HL-60/S4 treated with phorbol 12-myristate 13-acetate at 8.2 ng/mL for 4 days and 3 days (cell line): ENCODE results near the gene TANGO6.
"Not testable (repeated sequence)": the region's sequence is repeated elsewhere in the genome, so short reads cannot be mapped to it uniquely, and the experiment has no call there.

Experiments
- in situ Hi-C: fragments of 300-500 bp; cut with MboI; formaldehyde crosslinking; loops from 2 replicates; pipeline ENCODE4 v1.15.0; 2022; ENCODE audit warnings: low sequenced_read_pairs

The TANGO6 gene

DNA sequence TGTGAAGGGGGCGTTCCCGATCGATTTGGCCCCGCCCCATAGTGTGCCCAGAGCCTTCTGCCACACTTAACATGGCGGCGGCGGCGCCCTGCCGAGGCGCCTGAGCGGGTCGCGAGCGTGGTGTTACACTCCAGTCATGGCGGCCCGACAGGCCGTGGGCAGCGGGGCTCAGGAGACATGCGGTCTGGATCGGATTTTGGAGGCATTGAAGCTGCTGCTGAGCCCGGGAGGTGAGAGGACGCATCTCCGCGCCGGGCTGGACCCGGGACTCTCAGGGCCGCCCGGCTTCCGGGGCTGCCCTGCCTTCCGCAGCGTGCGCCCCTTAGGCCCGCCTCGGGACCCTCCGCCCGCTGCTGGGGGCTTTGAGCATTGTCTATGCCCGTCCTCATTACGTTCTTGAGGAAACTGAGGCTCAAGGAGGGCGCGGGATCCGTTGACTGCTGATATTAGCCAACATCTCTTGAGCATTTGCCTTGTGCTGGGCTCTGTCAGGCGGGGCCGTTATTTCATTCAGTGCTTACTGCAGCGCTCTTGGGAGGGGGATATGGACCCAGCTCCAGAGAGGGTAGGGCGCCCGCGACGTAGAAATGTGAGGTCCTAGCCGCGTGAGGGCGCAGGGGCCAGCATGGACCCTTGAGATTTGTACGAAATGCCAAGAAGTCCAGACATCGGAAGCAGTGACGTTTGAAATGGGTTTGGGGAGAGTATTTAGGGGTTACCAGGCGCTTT, at the start of gene TANGO6:
Gene TANGO6 (plus strand): TSS at position 50 of the 729 bp plus-strand sequence. CDS start 87 bp downstream, at position 137.
- in situ Hi-C loops: no loop called here

GRCh38 chr16:68798398-68798797, 44.9 kb upstream of the TANGO6 start:
- in situ Hi-C loops: no loop called here

GRCh38 chr16:68800257-68800875, 43.0 kb upstream of the TANGO6 start:
- in situ Hi-C loops: loop anchor here (10.0 kb wide), 1 partner anchor 56 kb away; no protein-coding TSS in a partner anchor

GRCh38 chr16:68802190-68802589, 41.1 kb upstream of the TANGO6 start:
- in situ Hi-C loops: loop anchor here (10.0 kb wide), 1 partner anchor 57 kb away; no protein-coding TSS in a partner anchor

DNA sequence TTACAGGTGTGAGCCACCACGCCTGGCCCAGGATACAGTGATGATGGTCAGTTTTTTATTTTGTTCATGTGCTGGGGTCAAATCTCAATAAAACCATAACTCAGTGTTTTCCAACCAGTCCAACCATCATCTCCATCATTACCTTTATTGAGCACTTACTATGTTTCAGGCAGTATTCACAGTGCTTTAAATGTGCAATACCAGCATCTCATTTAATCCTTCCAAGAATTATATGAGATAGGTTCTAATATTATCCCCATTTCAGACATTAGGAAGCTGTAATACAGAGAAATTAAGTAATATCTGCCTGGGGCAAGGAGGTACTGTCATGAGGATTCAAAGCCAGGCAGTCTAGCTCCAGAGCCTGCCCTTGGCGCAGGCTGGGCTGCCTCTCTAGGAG, 36.9 kb upstream of the TANGO6 start:
- in situ Hi-C loops: loop anchor here (10.0 kb wide), 1 partner anchor 62 kb away; no protein-coding TSS in a partner anchor

- in situ Hi-C loops: loop anchor here (10.0 kb wide), 1 partner anchor 62 kb away; no protein-coding TSS in a partner anchor
Measured at GRCh38 chr16:68806981-68807380, 36.4 kb upstream of the TANGO6 start.

DNA sequence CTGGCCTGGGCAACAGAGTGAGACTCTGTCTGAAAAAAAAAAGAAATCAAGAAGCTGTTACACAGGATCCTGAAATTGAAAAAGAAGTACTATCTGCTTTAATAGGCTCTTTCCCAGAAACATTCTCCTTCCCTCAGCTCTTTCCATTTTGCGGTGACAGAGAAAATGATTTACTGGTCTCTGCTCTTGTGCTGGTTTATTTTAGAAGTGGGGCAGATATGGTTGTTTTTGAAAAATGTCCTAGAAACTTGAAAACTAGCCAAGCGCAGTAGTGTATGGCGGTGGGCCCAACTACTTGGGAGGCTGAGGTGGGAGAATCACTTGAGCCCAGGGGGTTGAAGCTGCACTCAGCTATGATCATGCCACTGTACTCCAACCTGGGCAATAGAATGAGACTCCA, 28.8 kb upstream of the TANGO6 start:
- in situ Hi-C loops: no loop called here

DNA sequence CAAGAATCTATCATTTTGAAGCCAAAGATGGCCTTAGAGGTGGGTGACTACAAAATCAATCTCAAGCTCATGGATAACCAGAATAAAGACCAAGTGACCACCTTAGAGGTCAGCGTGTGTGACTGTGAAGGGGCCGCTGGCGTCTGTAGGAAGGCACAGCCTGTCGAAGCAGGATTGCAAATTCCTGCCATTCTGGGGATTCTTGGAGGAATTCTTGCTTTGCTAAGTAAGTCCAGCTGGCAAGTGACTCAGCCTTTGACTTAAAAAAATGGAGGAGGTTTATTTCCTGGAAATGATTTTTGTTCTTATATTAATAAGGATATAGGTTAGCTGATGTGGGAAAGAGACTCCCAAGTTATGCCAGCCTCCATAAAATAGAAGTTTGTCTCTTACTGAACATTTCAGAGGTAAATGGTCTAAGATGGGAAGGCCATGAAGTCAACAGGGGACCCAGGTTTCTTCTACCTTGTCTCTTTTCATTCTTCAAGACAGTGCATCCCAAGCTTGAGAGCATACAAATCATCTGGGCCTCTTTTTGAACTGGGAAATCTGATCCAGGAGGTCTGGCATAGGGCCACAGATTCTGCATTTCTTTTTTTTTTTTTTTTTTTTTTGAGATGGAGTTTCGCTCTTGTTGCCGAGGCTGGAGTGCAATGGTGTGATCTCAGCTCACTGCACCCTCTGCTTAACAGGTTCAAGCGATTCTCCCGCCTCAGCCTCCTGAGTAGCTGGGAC, 19.8 kb upstream of the TANGO6 start:
- in situ Hi-C loops: no loop called here

DNA sequence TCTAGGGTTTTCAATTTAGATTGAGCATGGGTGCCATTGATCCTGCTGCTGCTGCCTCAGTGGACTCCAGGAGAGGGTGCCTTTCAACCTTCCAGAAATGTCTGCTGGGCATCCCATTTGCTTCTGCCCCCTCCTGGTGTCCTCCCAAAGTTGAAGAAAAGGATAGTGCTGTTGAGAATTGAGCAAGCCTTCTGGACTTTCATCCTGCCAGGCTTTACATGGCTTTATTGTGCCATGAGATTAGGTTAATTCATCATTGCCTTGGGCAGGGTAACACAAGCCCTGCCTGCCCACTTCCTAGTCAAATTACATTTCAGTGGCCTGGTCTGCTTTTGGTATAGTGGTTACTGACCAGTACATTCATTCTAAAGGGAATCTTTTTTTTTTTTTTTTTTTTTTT, 17.9 kb upstream of the TANGO6 start:
- in situ Hi-C loops: no loop called here

GRCh38 chr16:68826652-68827051, 16.7 kb upstream of the TANGO6 start:
- in situ Hi-C loops: no loop called here

DNA sequence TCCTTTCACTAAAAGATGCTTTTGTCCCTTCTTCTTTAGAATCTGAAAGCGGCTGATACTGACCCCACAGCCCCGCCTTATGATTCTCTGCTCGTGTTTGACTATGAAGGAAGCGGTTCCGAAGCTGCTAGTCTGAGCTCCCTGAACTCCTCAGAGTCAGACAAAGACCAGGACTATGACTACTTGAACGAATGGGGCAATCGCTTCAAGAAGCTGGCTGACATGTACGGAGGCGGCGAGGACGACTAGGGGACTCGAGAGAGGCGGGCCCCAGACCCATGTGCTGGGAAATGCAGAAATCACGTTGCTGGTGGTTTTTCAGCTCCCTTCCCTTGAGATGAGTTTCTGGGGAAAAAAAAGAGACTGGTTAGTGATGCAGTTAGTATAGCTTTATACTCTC, 10.1 kb upstream of the TANGO6 start:
- in situ Hi-C loops: no loop called here

- in situ Hi-C loops: no loop called here
Measured at GRCh38 chr16:68834550-68834949, 8.8 kb upstream of the TANGO6 start.

GRCh38 chr16:68835970-68836369, 7.4 kb upstream of the TANGO6 start:
- in situ Hi-C loops: no loop called here

GRCh38 chr16:68839831-68840230, 3.5 kb upstream of the TANGO6 start:
- in situ Hi-C loops: no loop called here

DNA sequence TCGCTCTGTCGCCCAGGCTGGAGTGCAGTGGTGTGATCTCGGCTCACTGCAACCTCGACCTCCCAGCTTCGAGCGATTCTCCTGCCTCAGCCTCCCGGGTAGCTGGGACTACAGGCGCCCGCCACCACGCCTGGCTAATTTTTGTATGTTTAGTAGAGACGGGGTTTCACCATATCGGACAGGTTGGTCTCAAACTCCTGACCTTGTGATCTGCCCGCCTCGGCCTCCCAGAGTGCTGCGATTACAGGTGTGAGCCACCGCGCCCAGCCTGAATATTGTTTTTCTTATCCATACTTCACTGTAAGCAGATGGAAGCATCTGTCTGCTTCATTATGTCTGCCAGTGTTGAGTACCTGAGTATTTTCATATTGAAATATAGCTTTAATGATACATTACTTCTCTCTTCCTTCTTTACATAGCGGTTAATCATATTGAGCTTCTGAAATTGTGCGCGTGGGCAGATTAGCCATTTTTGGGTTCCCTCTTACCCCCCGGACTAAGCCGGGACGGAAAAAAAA, 308 bp upstream of the TANGO6 start:
- in situ Hi-C loops: not testable (repeated sequence)

DNA sequence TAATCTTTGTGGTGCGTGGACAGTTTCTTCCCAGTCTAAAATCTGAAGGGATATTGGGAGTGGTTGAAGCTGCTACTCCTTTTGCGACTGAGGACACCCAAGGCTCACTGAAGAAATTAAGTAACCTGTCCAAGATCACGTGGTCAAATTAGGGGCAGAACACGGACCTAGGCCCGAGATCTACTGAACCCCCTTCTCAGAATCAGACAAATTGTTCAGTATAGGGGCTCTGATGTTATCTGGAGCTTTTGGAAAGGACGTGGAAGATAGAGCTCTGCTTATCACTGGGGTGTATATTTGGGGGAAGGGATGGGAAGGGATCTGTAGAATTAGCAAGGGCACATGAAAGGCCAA, 857 bp downstream of the TANGO6 start:
- in situ Hi-C loops: no loop called here

DNA sequence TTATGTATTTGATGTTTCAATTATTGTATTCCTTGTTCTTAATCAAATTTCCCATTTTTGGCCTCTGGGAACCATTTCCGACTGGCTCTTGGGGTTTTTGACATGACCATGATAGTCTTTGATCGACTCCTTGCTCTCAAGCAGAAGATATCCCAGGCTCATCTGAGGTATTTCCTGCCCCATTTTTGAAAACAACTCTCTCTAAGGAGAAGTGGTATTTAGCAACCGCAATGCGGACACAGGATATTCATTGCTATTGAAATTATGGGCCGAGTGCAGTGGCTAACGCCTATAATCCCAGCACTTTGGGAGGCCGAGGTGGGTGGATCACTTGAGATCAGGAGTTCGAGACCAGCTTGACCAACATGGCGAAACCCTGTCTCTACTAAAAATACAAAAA, 5.5 kb downstream of the TANGO6 start:
- in situ Hi-C loops: no loop called here

GRCh38 chr16:68850481-68850880, 7.2 kb downstream of the TANGO6 start:
- in situ Hi-C loops: no loop called here

DNA sequence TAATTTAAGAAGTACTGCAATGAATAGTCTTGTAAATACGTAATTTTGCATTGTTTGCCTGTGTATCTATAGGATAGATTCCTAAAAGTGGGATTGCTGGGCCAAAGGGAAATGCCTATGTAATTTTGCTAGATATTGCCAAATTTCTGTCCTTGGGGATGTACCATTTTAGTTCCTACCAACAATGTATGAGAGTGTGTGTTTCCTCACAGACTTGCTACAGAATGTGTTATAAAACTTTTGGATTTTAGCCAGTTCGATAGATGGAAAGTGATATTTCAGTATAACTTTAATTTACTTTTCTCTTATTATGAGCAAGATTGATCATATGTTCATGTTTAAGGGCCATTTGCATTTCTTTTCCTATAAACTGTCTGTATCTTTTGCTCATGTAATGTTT, 8.3 kb downstream of the TANGO6 start:
- in situ Hi-C loops: no loop called here

- in situ Hi-C loops: no loop called here
Measured at GRCh38 chr16:68857479-68857878, 14.1 kb downstream of the TANGO6 start.

DNA sequence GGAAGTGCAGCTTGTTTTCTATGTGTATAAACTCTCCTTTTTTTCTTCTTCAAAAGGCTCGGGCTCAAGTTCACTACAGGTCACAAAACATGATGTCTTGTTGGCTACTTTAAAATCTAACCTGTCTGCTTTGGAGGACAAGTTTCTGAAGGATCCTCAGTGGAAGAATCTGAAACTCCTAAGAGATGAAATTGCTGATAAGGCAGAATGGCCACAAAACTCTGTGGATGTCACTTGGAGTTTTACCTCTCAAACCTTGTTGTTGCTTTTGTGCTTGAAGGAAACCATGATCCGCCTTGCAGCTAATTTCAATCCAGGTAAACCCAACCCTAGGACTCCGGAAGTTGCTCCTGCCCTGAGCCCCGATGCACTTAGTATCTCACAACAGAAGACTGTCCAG, 16.5 kb downstream of the TANGO6 start:
- in situ Hi-C loops: no loop called here
